PFSK-1 (cell line): ENCODE results near the gene PTPRM.

Experiments used
- FOXP2 ChIP-seq: optimal IDR thresholded peaks from 2 replicates; pipeline ENCODE3; 2011; ENCODE audit warnings: borderline replicate concordance, control low read depth, inconsistent platforms; ENCODE audit not compliant: insufficient read depth; ENCODE audit errors: extremely low read length, extremely low read depth
- POLR2AphosphoS5 ChIP-seq: IDR thresholded peaks from 2 replicates; pipeline ENCODE4 v1.6.1; 2012; ENCODE audit warnings: low read depth, mild to moderate bottlenecking, control low read depth, low read length, moderate library complexity
- SIN3A ChIP-seq: IDR thresholded peaks from 2 replicates; pipeline ENCODE4 v1.6.1; 2012; ENCODE audit warnings: mild to moderate bottlenecking, low read length, moderate library complexity, borderline replicate concordance; ENCODE audit not compliant: insufficient read depth
- TAF1 ChIP-seq: IDR thresholded peaks from 2 replicates; pipeline ENCODE4 v1.6.1; 2012; ENCODE audit warnings: low read length, control low read depth, borderline replicate concordance; ENCODE audit not compliant: insufficient read depth
- TF ChIP-seq, protein P1 (sequence below), 2 experiments: IDR thresholded peaks; 2 replicates each; pipeline versions ENCODE4 v1.6.1 to v1.8.0; 2011 to 2012; ENCODE audit warnings: low read depth in 2 of 2, low read length in 2 of 2, control low read depth in 1 of 2, inconsistent platforms in 1 of 2, mild to moderate bottlenecking in 1 of 2, moderate library complexity in 1 of 2; ENCODE audit not compliant: insufficient read depth in 1 of 2

PTPRM gene

DNA sequence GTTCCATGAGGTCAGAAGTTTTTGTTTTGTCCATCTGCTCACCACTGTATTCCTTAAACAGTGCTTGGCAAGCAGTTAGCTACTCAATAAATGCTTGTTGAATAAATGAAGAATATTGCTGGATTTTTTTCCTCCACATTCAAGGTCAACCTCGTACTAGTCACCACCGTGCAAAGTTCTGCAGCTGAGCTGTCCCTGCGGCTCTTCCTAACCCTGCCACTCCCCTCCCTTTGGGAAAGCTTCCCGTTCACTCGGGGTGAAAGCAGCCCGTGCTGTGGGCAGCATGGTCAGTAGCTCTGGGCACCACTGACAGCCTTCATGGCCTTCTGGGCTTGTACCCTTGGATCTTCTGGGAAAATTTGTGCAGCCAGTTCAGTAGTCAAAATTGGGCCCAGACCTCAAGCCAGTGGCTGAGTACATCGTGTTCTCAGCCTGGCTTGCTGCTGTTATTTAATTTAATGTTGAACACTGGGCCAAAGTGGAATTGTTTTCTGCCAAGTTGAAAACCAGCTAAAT is 572.8 kb downstream of the PTPRM start:
- no peak for TF ChIP-seq SIN3A
- TF ChIP-seq TAF1, result no peak
- no peak for TF ChIP-seq FOXP2
- TF ChIP-seq POLR2AphosphoS5, result no peak
- TF ChIP-seq, protein P1, sequence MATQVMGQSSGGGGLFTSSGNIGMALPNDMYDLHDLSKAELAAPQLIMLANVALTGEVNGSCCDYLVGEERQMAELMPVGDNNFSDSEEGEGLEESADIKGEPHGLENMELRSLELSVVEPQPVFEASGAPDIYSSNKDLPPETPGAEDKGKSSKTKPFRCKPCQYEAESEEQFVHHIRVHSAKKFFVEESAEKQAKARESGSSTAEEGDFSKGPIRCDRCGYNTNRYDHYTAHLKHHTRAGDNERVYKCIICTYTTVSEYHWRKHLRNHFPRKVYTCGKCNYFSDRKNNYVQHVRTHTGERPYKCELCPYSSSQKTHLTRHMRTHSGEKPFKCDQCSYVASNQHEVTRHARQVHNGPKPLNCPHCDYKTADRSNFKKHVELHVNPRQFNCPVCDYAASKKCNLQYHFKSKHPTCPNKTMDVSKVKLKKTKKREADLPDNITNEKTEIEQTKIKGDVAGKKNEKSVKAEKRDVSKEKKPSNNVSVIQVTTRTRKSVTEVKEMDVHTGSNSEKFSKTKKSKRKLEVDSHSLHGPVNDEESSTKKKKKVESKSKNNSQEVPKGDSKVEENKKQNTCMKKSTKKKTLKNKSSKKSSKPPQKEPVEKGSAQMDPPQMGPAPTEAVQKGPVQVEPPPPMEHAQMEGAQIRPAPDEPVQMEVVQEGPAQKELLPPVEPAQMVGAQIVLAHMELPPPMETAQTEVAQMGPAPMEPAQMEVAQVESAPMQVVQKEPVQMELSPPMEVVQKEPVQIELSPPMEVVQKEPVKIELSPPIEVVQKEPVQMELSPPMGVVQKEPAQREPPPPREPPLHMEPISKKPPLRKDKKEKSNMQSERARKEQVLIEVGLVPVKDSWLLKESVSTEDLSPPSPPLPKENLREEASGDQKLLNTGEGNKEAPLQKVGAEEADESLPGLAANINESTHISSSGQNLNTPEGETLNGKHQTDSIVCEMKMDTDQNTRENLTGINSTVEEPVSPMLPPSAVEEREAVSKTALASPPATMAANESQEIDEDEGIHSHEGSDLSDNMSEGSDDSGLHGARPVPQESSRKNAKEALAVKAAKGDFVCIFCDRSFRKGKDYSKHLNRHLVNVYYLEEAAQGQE (IDR thresholded peaks at IDR 0.05; ENCODE audit: insufficient read depth in 1 of 2, low read depth in 2 of 2, low read length in 2 of 2), result no peak

DNA sequence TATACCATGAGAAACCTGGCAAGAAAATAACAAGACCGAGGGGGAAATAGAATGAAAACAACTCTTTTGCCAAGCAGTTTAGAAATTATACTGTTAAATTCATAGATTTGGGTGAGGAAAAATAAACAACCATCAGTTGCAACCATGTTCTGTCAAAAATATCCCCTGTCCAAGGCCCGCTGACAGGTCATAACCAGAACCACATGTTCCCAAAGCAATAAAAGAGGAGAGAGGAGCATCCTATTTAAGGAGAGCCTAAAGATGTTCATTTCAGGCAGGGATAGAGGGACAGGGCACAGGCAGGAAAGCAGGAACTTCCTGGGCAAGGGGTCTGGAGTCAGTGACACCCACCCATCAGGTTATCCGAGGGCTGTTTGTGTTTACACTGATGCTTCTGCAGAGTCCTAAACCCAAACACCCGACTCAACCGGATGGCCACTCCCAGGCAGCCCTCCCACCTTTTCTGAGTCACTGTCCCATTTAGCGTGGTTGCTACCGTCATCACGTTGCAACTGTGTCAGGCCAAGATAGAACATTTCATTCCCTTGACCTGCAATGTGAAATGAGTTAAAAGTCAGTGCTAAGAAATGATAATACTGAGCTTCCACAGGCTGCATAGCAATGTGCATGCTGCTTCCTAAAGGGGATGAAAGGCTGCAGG is 573.9 kb downstream of the PTPRM start:
- TF ChIP-seq TAF1 (no peak), SIN3A (no peak), POLR2AphosphoS5 (no peak), FOXP2 (no peak)
- TF ChIP-seq, protein P1 (IDR thresholded peaks at IDR 0.05; ENCODE audit: insufficient read depth in 1 of 2, low read depth in 2 of 2, low read length in 2 of 2), result no peak

- TF ChIP-seq TAF1 (no peak), FOXP2 (no peak), POLR2AphosphoS5 (no peak), SIN3A (no peak)
- TF ChIP-seq, protein P1 (IDR thresholded peaks at IDR 0.05; ENCODE audit: insufficient read depth in 1 of 2, low read depth in 2 of 2, low read length in 2 of 2), result no peak
Measured at GRCh38 chr18:8142131-8142711, 575.1 kb downstream of the PTPRM start.

GRCh38 chr18:8142932-8143331 is 575.8 kb downstream of the PTPRM start:
- TF ChIP-seq FOXP2, result no peak
- TF ChIP-seq TAF1, result no peak
- no peak for TF ChIP-seq POLR2AphosphoS5
- TF ChIP-seq, protein P1 (IDR thresholded peaks at IDR 0.05; ENCODE audit: insufficient read depth in 1 of 2, low read depth in 2 of 2, low read length in 2 of 2), result no peak
- TF ChIP-seq SIN3A, result no peak
